Measurements from ENCODE around the gene ADAM15.
A peak's percentile ranks its signal among the peaks of the same experiment; 100 is the strongest.

Gene ADAM15

DNA sequence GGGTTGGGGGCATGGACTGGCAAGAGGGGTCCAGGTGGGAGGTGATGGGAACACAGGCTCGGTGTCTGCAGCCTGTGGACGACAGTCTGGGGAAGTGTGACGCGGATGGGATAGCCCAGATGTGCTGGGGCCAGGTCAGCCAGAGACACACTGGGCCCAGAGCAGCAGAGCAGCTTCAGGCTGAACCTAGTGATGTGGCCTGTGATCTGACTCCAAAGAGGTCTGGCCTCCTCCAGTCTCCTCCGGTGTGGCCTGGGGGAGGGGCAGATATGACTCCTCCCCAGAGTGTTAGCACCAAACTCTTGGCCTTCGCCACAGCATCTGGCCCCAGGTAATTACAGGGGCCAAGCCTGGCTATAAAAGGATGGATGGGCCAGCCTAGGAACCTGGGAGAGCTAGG, 41.0 kb downstream of the ADAM15 start:
- no peak for DNase-seq

DNA sequence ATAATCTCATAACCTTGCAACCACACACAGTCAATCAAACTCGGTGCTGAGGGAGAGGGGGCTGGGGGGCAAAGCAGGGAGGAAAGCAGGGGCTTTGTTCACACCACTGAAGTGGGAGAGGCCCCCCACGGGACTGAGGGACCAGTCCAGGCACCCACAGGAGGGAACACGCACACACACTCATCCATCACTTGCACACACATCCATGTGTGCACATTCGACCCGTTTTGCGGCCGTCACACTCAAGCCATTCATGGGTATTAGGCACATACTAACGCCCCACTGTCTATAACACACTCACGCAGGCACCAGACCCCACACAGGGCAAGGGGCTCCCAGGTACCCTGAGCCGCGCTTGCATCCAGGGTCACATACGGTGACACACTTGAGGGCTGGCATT, 41.5 kb downstream of the ADAM15 start:
- no peak for DNase-seq

DNA sequence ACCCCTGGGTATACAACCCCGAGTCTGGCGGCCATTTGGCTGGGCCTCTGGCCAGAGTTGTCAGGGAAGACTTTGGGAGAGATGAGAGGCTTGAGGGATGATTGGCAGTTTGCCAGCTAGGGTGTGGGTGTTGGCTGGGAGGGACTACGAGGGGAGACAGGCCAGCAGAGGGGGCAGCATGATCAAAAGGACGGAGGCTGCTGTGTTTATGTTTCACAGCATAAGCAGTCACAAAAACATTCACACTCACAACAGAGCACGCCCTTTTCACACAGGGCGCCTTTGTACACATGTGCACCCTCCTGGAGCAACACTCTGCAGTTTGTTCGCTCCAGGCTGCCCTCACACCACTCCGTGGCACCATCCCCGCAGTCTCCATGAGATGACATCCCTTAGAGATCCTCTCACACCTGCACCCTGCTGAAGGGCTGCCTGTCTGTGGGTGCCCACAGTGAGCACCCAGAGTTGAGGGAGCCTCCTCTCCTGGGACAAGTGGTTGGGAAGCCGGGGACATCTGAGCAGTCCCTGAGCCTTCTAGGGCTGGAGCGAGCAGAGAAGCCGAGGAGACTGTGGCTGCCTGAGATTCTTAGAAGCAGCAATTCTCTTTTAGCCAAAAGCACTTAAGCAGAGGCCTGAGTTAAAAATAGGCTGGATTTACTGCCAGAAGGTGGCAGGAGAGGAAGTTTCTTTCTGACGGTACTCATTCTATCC, 43.0 kb downstream of the ADAM15 start:
- DNase-seq: peak; percentile 43

DNA sequence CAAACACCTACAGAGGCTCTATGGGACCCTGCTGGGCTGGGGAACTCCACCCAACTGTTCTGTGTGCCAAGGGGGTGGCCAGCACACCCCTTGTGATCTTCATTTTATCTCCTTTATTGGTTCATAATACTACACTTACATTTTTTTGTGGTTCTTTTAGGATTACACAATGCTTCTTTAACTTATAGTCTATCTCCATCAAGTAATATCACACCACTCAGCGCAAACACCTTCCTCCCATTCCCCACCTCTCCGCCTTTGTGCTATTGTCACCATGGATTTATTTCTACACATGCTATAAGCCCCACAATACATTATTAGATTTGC, 43.5 kb downstream of the ADAM15 start:
- DNase-seq: no peak

DNA sequence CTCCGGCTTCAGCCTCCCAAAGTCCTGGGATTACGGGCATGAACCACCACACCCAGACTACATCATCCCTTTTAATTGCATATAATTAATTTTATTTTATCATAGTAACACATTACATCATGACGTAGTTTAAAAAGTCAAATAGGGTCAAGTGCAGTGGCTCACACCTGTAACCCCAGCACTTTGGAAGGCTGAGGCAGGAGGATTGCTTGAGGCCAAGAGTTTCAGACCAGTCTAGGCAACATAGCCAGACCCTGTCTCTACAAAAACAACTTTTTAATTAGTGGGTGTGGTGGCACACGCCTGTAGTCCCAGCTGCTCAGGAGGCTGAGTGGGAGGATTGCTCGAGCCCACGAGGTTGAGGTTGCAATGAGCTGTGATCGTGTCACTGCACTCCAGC, 48.2 kb downstream of the ADAM15 start:
- no peak for DNase-seq

DNA sequence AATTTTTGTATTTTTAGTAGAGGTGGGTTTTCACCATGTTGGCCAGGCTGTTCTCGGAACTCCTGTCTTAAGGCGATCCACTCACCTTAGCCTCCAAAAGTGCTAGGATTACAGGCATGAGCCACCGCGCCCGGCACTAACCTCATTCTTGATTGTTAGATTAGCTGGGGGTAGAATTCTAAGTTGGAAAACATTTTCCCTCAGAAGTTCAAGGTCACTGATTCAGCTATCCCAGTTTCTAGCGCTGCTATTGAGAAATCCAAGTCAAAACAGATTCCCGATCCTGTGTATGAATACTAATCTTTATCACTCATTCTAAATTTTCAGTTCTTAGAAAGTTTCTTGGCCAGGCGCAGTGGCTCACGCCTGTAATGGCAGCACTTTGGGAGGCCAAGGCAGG, 52.2 kb downstream of the ADAM15 start:
- DNase-seq: no peak

DNA sequence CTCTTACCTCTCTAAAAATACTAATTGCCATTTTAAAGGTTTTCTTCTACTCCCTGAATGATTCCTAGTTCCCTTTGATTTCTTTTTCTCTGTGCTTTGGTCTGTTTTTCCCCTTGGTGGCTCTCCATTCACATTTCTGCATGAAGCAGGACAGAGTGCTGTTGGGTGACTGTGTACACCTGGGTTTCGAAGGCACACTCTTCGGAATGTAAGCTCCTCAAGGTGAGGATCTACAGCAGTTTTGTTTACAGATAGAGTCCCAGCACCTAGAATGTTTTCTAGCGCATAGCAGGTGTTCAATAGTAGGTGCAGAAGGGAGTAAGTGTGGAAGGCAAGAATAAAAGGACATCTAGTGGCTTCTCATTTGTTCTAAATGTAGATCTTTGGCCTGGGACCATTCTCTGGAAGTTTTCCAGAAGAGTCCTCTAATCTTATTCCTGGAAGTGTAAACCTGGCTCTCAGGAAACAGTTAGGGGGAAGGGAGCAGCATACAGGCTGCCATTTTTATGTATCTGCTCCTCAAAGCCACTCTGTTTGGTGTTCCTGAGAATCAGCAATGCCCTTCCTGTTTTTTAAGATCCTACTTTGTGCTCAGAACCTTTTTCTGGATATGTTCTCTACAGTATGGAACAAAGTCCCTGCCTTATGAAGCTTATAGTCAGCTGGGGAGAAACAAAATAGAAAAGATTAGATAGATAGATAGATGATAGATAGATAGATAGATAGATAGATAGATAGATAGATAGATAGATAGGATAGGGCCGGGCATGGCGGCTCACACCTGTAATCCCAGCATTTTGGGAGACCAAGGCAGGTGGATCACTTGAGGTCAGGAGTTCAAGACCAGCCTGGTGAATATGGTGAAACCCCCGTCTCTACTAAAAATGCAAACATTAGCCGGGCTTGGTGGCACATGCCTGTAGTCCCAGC, 53.8 kb downstream of the ADAM15 start:
- no peak for DNase-seq

DNA sequence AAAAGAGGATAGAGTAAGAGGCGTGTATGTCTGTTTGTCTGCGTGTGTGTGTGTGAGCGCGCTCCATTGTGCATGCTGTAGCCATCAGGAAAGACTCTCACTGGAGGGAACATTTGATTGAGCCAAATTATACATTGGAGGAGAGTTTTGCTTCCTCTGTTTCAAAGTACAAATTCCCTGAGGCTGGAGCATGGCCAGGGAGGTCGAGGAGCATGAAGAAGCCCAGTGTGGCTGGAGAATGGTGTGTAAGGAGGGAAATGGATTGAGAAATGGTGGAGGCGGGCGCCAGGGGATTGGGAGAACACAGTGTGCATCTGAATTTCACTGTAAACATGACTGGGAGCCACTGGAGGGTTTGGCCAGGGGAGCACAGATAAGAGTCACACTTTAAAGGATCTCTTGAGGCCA, 54.5 kb downstream of the ADAM15 start:
- no peak for DNase-seq

DNA sequence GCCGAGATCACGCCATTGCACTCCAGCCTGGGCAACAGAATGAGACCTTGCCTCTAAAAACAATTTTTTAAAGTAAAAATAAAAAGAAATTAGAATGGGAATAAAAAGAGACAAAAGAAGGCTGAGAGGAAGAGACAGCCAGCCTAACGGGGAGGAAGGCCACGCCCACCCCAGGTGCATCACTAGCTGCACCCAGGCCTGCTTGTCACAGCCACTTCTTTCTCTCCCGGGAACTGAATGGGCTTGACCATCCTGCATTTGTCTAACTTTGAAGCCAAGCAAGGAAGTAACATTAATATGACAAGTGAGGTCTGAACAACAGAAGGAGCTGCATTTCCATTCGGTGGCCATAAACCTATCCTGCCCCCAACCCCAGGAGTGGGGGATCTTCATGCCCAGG, 55.7 kb downstream of the ADAM15 start:
- no peak for DNase-seq

DNA sequence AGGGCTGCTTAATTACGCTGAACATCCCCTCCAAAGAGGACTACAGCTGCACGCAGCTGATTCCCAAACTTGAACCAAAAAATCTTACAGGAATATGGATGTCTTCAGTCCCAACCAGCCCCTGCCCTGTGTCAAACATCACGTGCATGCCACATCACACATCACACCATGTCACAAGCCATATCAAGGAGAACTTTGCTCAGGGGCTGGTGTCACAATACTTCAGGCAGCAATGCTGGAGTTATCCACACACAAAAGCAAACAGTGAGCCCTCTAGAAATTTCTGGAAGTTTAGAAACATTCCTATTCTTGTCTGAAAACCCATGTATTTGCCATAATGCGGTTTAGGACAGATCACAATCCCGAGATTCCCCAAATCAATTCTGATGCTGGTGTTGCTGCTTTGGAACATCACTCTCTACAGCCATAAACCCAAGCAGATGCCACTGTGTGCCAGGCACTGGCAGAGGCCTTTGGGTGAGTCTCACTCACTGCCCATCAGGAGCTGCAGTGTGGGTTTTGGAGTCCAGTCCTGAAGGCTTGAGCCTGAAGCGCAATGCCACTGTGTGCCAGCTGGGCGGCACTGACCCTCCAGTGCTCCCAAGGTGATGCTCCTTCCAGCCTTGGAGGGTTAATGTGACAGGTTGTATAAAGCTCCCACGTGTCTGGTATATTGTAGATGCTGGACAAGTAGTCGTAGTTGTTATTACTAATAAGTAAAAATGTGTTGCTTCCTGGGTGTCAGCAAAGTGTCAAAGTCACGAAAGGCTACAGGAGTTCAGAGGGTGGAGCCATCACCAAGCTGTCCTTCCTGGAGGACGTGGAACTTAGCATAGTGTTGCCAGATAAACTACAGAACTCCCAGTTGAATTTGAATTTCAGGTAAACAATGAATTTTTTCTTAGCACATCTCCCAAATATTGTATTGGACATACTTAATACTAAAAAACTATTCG, 56.5 kb downstream of the ADAM15 start:
- no peak for DNase-seq

DNA sequence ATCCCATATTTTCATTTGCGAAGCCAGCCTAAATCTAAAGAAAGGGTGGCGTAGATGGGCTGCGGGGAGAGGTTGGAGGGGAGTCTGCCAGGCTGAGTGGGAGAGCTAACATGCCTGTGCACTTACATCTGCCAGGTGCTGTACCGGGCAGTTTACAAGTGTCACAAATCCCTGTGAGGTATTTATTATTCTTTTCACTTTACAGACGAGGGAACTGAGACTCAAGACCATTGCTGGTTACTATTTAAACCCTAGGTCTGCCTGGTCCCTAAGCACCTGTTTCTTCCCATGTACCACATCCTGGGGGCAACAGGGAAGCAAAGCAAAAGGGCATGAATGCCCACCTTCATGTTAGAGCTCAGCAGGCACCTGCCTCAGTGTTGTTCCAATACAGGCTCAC, 57.2 kb downstream of the ADAM15 start:
- DNase-seq: no peak

DNA sequence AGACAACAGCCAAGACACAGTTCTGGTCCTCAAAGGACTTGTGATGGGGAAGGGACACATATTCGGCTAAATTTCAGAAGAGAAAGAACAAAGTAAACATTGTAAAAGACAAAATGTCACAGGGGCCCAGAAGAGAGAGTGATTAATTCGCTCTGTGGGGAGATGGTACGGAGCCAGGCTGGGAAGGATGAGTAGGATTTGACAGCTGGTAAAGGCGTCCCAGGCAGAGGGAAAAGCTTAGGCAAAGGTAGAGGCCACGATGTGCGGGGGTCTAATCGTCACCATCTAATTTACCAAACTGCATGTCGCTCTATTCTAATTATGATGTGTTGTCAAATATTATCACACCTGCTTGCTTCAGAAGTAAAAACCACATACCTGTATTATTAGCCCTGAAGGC, 59.3 kb downstream of the ADAM15 start:
- DNase-seq: no peak

DNA sequence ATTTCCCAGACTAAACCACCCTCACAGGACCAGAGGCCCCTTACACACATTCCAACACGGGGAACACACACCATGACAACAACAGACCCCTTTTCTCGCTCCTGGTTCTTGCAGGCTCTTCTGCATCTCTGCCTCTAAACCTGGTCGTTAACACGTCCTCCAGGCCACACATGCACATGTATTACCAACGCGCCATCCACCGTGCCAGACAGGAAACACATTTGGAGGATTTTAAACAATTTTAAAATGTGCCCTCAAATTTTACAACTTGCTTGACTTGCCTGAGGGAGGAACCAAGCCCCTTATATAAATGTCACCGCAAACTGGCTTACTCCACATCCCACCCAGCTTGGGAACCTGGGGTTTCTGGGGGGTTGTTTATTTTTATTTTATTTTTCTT, 59.7 kb downstream of the ADAM15 start:
- no peak for DNase-seq
